Measurements from ENCODE around the gene SH3GL1.

SH3GL1 gene

GRCh38 chr19:4416268-4416667 lies 15.9 kb upstream of the SH3GL1 start:
- Histone ChIP-seq H3K79me2 (ENCODE audit: insufficient read depth, low read length) (peaks cover 96% of the 10 kb centered on the region), H3K4me2 (ENCODE audit: insufficient read depth, low read length) (no peak overlapping the region), H3K9ac (ENCODE audit: low read depth, low read length) (no peak overlapping the region), H3K36me3 (ENCODE audit: insufficient read depth, low read length) (peaks cover 96% of the 10 kb centered on the region), H3K4me3 (ENCODE audit: low read depth in 1 of 2, low read length in 2 of 2) (no peak overlapping the region), H2AFZ (ENCODE audit: low read depth, low read length) (no peak overlapping the region), H3K9me3 (ENCODE audit: insufficient read depth, low read length, severe bottlenecking) (no peaks in the 10 kb centered on the region), H3K27ac (ENCODE audit: low read length) (no peak overlapping the region), H4K20me1 (ENCODE audit: insufficient read depth, low read length) (peaks cover 90% of the 10 kb centered on the region), H3K4me1 (ENCODE audit: insufficient read depth, low read length) (no peaks in the 10 kb centered on the region), H3K27me3 (ENCODE audit: insufficient read depth, low read length, poor library complexity) (no peaks in the 10 kb centered on the region)
- no peak for TF ChIP-seq CTCF (IDR thresholded peaks at IDR 0.05; ENCODE audit: borderline replicate concordance, extremely low read depth, low read length, poor library complexity, severe bottlenecking)
- TF ChIP-seq EZH2 (IDR thresholded peaks at IDR 0.05; ENCODE audit: borderline replicate concordance, low read depth, low read length, severe bottlenecking), result no peak
- DNase-seq, result no peak
- ATAC-seq (ENCODE audit: insufficient read depth, low read depth), result no peak

GRCh38 chr19:4415352-4415751 lies 15.0 kb upstream of the SH3GL1 start:
- TF ChIP-seq EZH2 (IDR thresholded peaks at IDR 0.05; ENCODE audit: borderline replicate concordance, low read depth, low read length, severe bottlenecking), result no peak
- TF ChIP-seq CTCF (IDR thresholded peaks at IDR 0.05; ENCODE audit: borderline replicate concordance, extremely low read depth, low read length, poor library complexity, severe bottlenecking), result no peak
- H3K27me3 ChIP-seq (ENCODE audit: insufficient read depth, low read length, poor library complexity), result no peaks in the 10 kb centered on the region
- no peak for ATAC-seq (ENCODE audit: insufficient read depth, low read depth)
- H3K4me1 ChIP-seq (ENCODE audit: insufficient read depth, low read length), result no peaks in the 10 kb centered on the region
- no peak overlapping the region for H3K27ac ChIP-seq (ENCODE audit: low read length)
- no peaks in the 10 kb centered on the region for H3K9me3 ChIP-seq (ENCODE audit: insufficient read depth, low read length, severe bottlenecking)
- no peak overlapping the region for H3K9ac ChIP-seq (ENCODE audit: low read depth, low read length)
- H3K4me3 ChIP-seq (ENCODE audit: low read depth in 1 of 2, low read length in 2 of 2), result no peak overlapping the region
- H4K20me1 ChIP-seq (ENCODE audit: insufficient read depth, low read length), result peaks cover 88% of the 10 kb centered on the region
- peaks cover 96% of the 10 kb centered on the region for H3K36me3 ChIP-seq (ENCODE audit: insufficient read depth, low read length)
- H3K79me2 ChIP-seq (ENCODE audit: insufficient read depth, low read length), result peaks cover 96% of the 10 kb centered on the region
- no peak overlapping the region for H2AFZ ChIP-seq (ENCODE audit: low read depth, low read length)
- no peak overlapping the region for H3K4me2 ChIP-seq (ENCODE audit: insufficient read depth, low read length)
- DNase-seq, result no peak

- Histone ChIP-seq H3K9me3 (ENCODE audit: insufficient read depth, low read length, severe bottlenecking) (no peaks in the 10 kb centered on the region), H3K36me3 (ENCODE audit: insufficient read depth, low read length) (peaks cover 96% of the 10 kb centered on the region), H2AFZ (ENCODE audit: low read depth, low read length) (no peak overlapping the region), H3K79me2 (ENCODE audit: insufficient read depth, low read length) (peaks cover 97% of the 10 kb centered on the region), H3K27me3 (ENCODE audit: insufficient read depth, low read length, poor library complexity) (no peaks in the 10 kb centered on the region), H3K4me1 (ENCODE audit: insufficient read depth, low read length) (no peaks in the 10 kb centered on the region), H3K27ac (ENCODE audit: low read length) (no peak overlapping the region), H4K20me1 (ENCODE audit: insufficient read depth, low read length) (peaks cover 86% of the 10 kb centered on the region), H3K4me3 (ENCODE audit: low read depth in 1 of 2, low read length in 2 of 2) (no peak overlapping the region), H3K9ac (ENCODE audit: low read depth, low read length) (no peak overlapping the region), H3K4me2 (ENCODE audit: insufficient read depth, low read length) (no peak overlapping the region)
- TF ChIP-seq CTCF (IDR thresholded peaks at IDR 0.05; ENCODE audit: borderline replicate concordance, extremely low read depth, low read length, poor library complexity, severe bottlenecking) (no peak), EZH2 (IDR thresholded peaks at IDR 0.05; ENCODE audit: borderline replicate concordance, low read depth, low read length, severe bottlenecking) (no peak)
- DNase-seq (no peak), ATAC-seq (ENCODE audit: insufficient read depth, low read depth) (no peak)
Observed at GRCh38 chr19:4414800-4415321, 14.5 kb upstream of the SH3GL1 start.

All from DND-41 (cell line).